Fibroblast of pulmonary artery (primary cell): ENCODE results near the gene TTC9.

Source experiments
- DNase-seq: peaks from one replicate; pipeline ENCODE4 v3.0.0-alpha.2; 2010; ENCODE audit warnings: low read depth
- H3K4me3 ChIP-seq: replicated peaks from 2 replicates; pipeline ENCODE4 v1.5.1; 2011; ENCODE audit warnings: low read depth, mild to moderate bottlenecking, control low read depth, low read length, moderate library complexity
- CTCF ChIP-seq: IDR thresholded peaks from 2 replicates; pipeline ENCODE4 v1.5.1; 2011; ENCODE audit warnings: mild to moderate bottlenecking, control low read depth, low read length, inconsistent platforms; ENCODE audit errors: missing control alignments

TTC9 gene

DNA sequence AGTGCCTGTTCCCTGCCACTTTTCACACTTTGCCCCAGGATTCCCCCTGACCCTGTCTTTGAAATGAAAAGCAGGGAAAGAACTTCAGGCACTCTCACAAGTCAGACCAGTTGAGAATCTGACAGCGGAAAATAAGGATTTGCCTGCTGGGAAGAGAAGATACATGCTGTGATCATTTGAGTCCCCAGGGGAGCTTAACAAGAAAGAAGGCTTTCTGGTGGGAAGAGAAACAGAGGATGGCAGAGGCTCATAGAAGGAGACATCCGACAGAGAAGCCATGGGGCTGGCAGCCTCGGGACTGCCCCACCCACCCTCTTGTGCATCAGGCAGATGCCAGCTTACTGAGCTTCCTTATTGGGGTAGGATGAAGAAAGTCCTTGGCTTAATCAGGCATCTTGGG, 11.9 kb downstream of the TTC9 start:
- H3K4me3 ChIP-seq, result no peak overlapping the region
- no peak for TF ChIP-seq CTCF
- no peak for DNase-seq

DNA sequence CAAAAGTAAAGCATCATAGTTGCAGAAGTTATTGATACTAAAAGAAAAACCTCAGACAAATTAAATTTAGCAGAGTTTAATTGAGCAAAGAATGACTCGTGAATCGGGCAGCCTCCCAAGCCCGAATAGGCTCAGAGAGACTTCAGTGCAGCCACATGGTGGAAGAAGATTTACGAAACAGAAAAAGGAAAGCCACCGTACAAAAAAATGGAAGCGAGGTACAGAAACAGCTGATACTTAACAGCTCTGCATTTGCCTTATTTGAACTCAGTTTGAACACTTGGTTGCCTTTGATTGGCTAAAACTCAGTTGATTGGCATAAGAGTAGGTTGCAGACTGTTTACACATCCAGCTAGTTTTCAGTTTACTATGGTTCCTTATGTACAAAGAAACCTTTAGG, 12.9 kb downstream of the TTC9 start:
- TF ChIP-seq CTCF, result no peak
- no peak overlapping the region for H3K4me3 ChIP-seq
- DNase-seq, result no peak

DNA sequence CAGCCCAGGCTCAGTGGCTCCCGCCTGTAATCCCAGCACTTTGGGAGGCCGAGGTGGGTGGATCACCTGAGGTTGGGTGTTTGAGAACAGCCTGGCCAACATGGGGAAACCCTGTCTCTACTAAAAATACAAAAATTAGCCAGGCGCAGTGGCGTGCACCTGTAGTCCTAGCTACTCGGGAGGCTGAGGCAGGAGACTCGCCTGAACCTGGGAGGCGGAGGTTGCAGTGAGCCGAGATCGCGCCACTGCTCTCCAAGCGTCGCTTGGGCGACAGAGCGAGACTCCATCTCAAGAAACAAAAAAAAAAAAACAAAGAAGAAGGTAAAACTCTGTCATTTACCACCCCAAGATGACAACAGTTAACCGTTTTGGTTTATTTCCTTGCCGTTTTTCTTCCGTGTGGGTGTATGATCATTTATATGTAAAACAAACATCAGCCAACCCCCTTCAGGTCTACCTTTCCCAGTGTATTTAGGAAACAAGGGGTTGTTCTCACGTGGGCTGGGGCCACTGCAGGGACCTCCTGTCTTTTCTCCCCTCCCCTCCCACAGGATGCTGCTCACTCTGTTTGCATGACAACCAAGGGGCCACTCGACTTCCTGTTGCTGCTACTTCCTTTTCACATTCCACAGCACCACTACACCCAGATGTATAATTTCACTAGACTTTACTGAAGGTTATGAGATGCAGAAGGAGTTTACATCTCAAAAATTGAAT, 13.6 kb downstream of the TTC9 start:
- no peak overlapping the region for H3K4me3 ChIP-seq
- no peak for TF ChIP-seq CTCF
- DNase-seq, result peak; percentile 10

DNA sequence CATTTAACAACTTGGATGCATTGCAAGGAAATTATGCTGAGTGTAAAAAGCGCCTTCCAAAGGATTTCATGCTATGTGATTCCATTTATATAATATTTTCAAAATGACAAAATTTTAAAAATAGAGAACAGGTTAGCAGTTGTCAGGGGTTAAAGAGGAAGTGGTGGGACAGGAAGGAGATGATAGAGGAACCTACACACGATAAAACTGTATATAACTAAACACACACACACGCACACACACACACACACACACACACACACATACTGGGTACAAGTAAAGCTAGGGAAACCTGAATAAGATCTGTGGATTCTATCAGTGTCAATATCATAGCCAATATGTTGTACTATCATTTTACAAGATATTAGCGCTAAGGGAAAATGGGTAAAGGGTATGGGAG, 17.2 kb downstream of the TTC9 start:
- no peak for TF ChIP-seq CTCF
- DNase-seq, result no peak

DNA sequence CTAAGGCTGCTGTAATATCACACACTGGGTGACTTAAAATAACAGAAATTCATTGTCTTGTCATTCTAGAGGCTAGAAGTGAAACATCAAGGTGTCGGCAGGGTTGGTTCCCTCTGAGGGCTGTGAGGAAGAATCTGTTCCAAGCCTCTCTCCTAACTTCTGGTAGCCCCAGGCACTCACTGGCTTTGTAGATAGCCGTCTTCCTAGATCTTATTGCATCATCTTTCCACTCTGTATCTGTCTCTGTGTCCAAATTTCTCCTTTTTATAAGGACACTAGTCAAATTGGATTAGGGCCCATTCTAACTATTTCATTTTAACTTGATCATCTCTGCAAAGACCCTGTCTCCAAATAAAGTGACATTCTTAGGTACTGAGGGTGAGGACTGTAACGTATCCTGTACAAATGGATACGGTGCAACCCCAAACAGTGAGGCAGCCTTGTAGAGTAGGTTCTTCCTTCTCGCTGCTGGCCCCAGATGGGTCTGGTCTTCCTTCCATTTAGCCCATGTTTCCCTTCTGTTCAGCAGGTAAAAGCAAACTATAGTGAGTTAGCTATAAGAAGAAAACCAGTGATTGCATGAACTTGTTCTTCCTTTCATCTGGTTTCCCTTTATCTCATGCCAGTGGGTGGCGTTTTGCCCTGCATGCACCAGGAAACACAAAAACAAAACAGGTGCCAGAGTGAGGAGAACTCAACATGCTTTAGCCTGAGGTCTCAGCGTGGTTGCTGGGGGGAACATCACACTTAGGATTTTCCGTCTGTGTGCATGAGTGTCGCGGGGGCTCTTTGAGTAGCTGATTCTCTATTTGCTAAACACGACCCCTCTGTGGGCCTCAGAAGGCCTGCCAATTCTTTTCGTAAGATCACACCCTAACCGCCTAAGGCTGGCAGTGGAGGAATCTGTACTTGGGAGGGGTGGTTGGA, 19.5 kb downstream of the TTC9 start:
- TF ChIP-seq CTCF, result no peak
- no peak for DNase-seq
- no peak overlapping the region for H3K4me3 ChIP-seq

More for the DNA sequence above, 17.2 kb downstream of the TTC9 start:
- H3K4me3 ChIP-seq, result no peak overlapping the region

GRCh38 chr14:70662080-70662479, 20.4 kb downstream of the TTC9 start:
- no peak overlapping the region for H3K4me3 ChIP-seq
- DNase-seq, result no peak
- no peak for TF ChIP-seq CTCF

- no peak for DNase-seq
- no peak for TF ChIP-seq CTCF
- no peak overlapping the region for H3K4me3 ChIP-seq
Measured at GRCh38 chr14:70662816-70663215, 21.1 kb downstream of the TTC9 start.
